Stimulated activated CD8-positive, alpha-beta memory T cell treated with anti-CD3 and anti-CD28 coated beads, Interleukin-4, amount 100 ng/mL, for 24 hours (primary cell): ENCODE measurements around the gene PGP.

Experiments used
- DNase-seq: peaks from one replicate; pipeline ENCODE4 v3.0.0-alpha.2; 2020; ENCODE audit warnings: low read depth

Gene PGP

DNA sequence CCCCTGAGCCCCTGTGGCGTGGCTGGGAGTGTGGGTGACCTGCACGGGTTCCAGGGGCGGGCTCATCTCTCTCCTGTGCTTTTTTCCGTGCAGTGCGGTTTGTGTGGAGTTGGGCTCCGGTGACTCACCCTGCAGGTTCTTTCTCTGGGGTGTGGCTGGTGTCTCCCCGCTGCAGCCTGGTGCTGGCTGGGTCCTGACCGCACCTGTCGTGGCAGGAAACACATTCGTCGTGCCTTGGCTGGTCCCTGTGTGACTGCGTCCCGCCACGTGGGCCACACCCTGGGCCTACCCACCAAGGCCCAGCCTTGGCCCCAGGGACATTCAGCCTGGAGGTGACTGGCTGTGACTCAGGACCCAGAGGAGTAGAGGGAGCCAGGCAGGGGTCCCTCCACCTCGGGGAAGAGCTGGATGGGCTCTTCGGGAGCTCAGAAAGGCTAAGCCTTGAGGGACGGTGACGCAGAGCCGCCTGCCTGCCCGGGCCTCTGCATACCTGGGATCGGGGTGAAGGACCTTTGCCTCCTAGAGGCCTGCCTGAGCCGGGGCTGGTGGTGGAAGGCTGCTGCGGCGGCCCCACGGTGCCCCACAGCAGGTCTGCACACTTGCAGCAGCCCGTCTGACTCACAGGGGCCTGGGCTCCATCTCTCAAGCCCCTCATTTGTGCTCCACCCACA is 51.3 kb downstream of the PGP start:
- no peak for DNase-seq

DNA sequence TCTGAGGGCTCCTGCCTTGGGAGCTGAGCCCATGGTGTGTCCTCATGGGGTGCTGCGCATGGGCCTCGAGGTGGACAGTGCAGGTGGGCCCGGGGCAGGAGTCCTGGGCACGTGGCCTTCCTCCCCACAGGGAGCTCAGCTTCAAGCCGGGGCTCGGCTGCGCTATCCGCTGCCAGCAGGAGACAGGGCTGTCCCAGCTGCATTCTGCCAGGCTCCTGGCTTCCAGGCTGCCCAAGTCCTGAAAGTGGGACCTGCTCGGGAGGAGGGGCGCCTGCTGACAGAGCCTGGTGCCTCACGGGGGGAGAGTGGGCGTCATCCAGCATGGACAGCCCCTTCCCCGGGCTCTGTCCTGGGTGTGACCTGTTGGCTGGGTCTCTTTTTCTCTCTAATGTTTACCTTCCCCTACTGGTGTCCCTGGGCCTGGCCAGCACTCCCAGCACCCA is 51.9 kb downstream of the PGP start:
- no peak for DNase-seq

DNA sequence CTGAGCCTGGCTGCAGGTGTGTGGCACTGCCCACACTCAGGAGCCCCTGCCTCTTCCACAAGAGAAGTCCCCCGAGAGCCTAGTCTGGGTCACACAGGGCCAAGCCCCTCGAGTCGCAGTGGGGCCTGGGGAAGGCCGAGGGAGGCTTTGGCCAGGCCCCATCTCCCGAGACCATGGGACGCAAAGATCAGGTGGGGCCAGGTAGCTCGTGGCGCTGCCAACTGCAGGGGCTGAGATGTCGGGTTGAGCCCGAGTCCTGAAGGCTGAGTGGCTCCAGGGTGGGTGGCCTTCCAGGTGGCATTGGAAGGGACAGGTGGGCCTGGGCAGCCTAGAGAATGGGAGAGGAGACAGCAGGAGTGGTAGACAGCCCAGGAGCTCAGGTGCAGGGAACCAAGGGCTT is 52.7 kb downstream of the PGP start:
- DNase-seq, result no peak
